ENCODE data around the gene CYP24A1. TPM values are rescaled to one million over a fixed set of nuclear protein-coding genes. Genes with fewer than 3 reads are reported as not detected.

The CYP24A1 gene
- total RNA-seq, 2 donors from 2014 or later: 1.9 TPM; not detected in 1

GRCh38 chr20:54153847-54154246, 19.9 kb downstream of the CYP24A1 start:
- intact Hi-C loops (cut with DNase I): no loop called here
- WGBS: 70% methylated on average over 1 of the region's 1 CpG
- Histone ChIP-seq H3K27me3 (replicated peaks; ENCODE audit: insufficient read depth) (no peaks in the 10 kb centered on the region), H3K27ac (no peak overlapping the region), H3K9me3 (no peaks in the 10 kb centered on the region), H3K4me1 (replicated peaks) (no peaks in the 10 kb centered on the region), H3K4me3 (no peak overlapping the region), H3K36me3 (no peaks in the 10 kb centered on the region)
- no peak for TF ChIP-seq POLR2AphosphoS5 (IDR thresholded peaks at IDR 0.05)
- TF ChIP-seq POLR2A (IDR thresholded peaks at IDR 0.05): no peak
- no peak for TF ChIP-seq CTCF (IDR thresholded peaks at IDR 0.05)
- DNase-seq (ENCODE audit: low spot score): no peak

- 62% methylated on average over 2 of the region's 2 CpGs for WGBS
- Histone ChIP-seq H3K36me3 (no peaks in the 10 kb centered on the region), H3K9me3 (no peaks in the 10 kb centered on the region), H3K4me1 (replicated peaks) (no peaks in the 10 kb centered on the region), H3K27ac (no peak overlapping the region), H3K4me3 (no peak overlapping the region), H3K27me3 (replicated peaks; ENCODE audit: insufficient read depth) (no peaks in the 10 kb centered on the region)
- intact Hi-C loops (cut with DNase I): no loop called here
- no peak for DNase-seq (ENCODE audit: low spot score)
- TF ChIP-seq CTCF (IDR thresholded peaks at IDR 0.05) (no peak), POLR2A (IDR thresholded peaks at IDR 0.05) (no peak), POLR2AphosphoS5 (IDR thresholded peaks at IDR 0.05) (no peak)
Observed at GRCh38 chr20:54153041-54153327, 20.8 kb downstream of the CYP24A1 start.

- intact Hi-C loops (cut with DNase I): no loop called here
- Histone ChIP-seq H3K36me3 (no peaks in the 10 kb centered on the region), H3K4me3 (no peak overlapping the region), H3K27me3 (replicated peaks; ENCODE audit: insufficient read depth) (no peaks in the 10 kb centered on the region), H3K4me1 (replicated peaks) (no peaks in the 10 kb centered on the region), H3K27ac (no peak overlapping the region), H3K9me3 (no peaks in the 10 kb centered on the region)
- WGBS: 63% methylated on average over 10 of the region's 10 CpGs
- TF ChIP-seq POLR2A (IDR thresholded peaks at IDR 0.05) (no peak), CTCF (IDR thresholded peaks at IDR 0.05) (no peak), POLR2AphosphoS5 (IDR thresholded peaks at IDR 0.05) (no peak)
- no peak for DNase-seq (ENCODE audit: low spot score)
Observed at GRCh38 chr20:54152227-54153040, 21.4 kb downstream of the CYP24A1 start.

GRCh38 chr20:54151511-54152226, 22.1 kb downstream of the CYP24A1 start:
- Histone ChIP-seq H3K4me1 (replicated peaks) (no peaks in the 10 kb centered on the region), H3K9me3 (no peaks in the 10 kb centered on the region), H3K27me3 (replicated peaks; ENCODE audit: insufficient read depth) (no peaks in the 10 kb centered on the region), H3K36me3 (no peaks in the 10 kb centered on the region), H3K27ac (no peak overlapping the region), H3K4me3 (no peak overlapping the region)
- TF ChIP-seq CTCF (IDR thresholded peaks at IDR 0.05) (no peak), POLR2A (IDR thresholded peaks at IDR 0.05) (no peak), POLR2AphosphoS5 (IDR thresholded peaks at IDR 0.05) (no peak)
- DNase-seq (ENCODE audit: low spot score): no peak
- intact Hi-C loops (cut with DNase I): no loop called here
- WGBS: 96% methylated on average over 12 of the region's 12 CpGs

- no peaks in the 10 kb centered on the region for H3K36me3 ChIP-seq
- intact Hi-C loops (cut with DNase I): no loop called here
- no peaks in the 10 kb centered on the region for H3K4me1 ChIP-seq (replicated peaks)
- H3K27me3 ChIP-seq (replicated peaks; ENCODE audit: insufficient read depth): no peaks in the 10 kb centered on the region
- no peak overlapping the region for H3K27ac ChIP-seq
- no peak overlapping the region for H3K4me3 ChIP-seq
- TF ChIP-seq CTCF (IDR thresholded peaks at IDR 0.05): no peak
- no peak for TF ChIP-seq POLR2AphosphoS5 (IDR thresholded peaks at IDR 0.05)
- no peak for TF ChIP-seq POLR2A (IDR thresholded peaks at IDR 0.05)
- H3K9me3 ChIP-seq: no peaks in the 10 kb centered on the region
- WGBS: 63% methylated on average over 2 of the region's 2 CpGs
- DNase-seq (ENCODE audit: low spot score): no peak
Observed at GRCh38 chr20:54151075-54151439, 22.7 kb downstream of the CYP24A1 start.

Data from prostate gland (tissue), 2 donors.